SK-N-SH treated with all-trans-retinoic acid at 6 μM for 48 hours (cell line): Measurements from ENCODE around the gene ATP5F1B.

Experiments used
- ATAC-seq: fragments of 200-7000 bp; cut with Tn5 transposase; 3 replicates; pipeline ENCODE4 v1.9.1; 2020; ENCODE audit warnings: mild to moderate bottlenecking, moderate library complexity
- ARNTL ChIP-seq: fragments of 450-650 bp; formaldehyde crosslinking; IDR thresholded peaks from 2 replicates; pipeline ENCODE4 v1.5.0; 2020; ENCODE audit warnings: low read depth, mild to moderate bottlenecking, moderate library complexity, borderline replicate concordance
- CSDC2 ChIP-seq: fragments of 250-450 bp; sonication (Bioruptor Pico); IDR thresholded peaks from 2 replicates; pipeline ENCODE4 v1.5.0; 2020; ENCODE audit warnings: mild to moderate bottlenecking, moderate library complexity
- CSRNP3 ChIP-seq: fragments of 250-450 bp; sonication (Bioruptor Pico); IDR thresholded peaks from 2 replicates; pipeline ENCODE4 v1.5.1; 2021; ENCODE audit warnings: mild to moderate bottlenecking, moderate library complexity
- ESRRG ChIP-seq: fragments of 250-450 bp; sonication (Bioruptor Pico); IDR thresholded peaks from 2 replicates; pipeline ENCODE4 v1.6.1; 2021; ENCODE audit warnings: mild to moderate bottlenecking
- GLIS3 ChIP-seq: fragments of 250-450 bp; sonication (Bioruptor Pico); IDR thresholded peaks from 2 replicates; pipeline ENCODE4 v1.5.0; 2020; ENCODE audit warnings: mild to moderate bottlenecking, moderate library complexity
- ISL1 ChIP-seq: fragments of 250-450 bp; sonication (Bioruptor Pico); IDR thresholded peaks from 2 replicates; pipeline ENCODE4 v2.1.2; 2022; ENCODE audit warnings: mild to moderate bottlenecking, moderate library complexity
- OSR1 ChIP-seq: fragments of 250-450 bp; sonication (Bioruptor Pico); IDR thresholded peaks from 2 replicates; pipeline ENCODE4 v1.8.0; 2022; ENCODE audit warnings: moderate library complexity, mild to moderate bottlenecking, inconsistent platforms
- PATZ1 ChIP-seq: fragments of 250-450 bp; sonication (Bioruptor Pico); IDR thresholded peaks from 2 replicates; pipeline ENCODE4 v1.8.0; 2020; ENCODE audit warnings: mild to moderate bottlenecking, moderate library complexity, borderline replicate concordance
- POU6F1 ChIP-seq: fragments of 250-450 bp; sonication (Bioruptor Pico); IDR thresholded peaks from 2 replicates; pipeline ENCODE4 v1.8.0; 2021; ENCODE audit warnings: low read depth, mild to moderate bottlenecking, moderate library complexity, borderline replicate concordance
- PPARA ChIP-seq: fragments of 250-450 bp; sonication (Bioruptor Pico); IDR thresholded peaks from 2 replicates; pipeline ENCODE4 v1.5.0; 2020; ENCODE audit warnings: mild to moderate bottlenecking, borderline replicate concordance
- RARB ChIP-seq: fragments of 250-450 bp; sonication (Bioruptor Pico); IDR thresholded peaks from 2 replicates; pipeline ENCODE4 v1.8.0; 2021; ENCODE audit warnings: mild to moderate bottlenecking, moderate library complexity
- SNAI2 ChIP-seq: fragments of 250-450 bp; sonication (Bioruptor Pico); IDR thresholded peaks from 2 replicates; pipeline ENCODE4 v1.5.0; 2020; ENCODE audit warnings: mild to moderate bottlenecking, moderate library complexity
- TOX ChIP-seq: fragments of 250-450 bp; sonication (Bioruptor Pico); IDR thresholded peaks from 2 replicates; pipeline ENCODE4 v1.8.0; 2021; ENCODE audit warnings: mild to moderate bottlenecking, moderate library complexity, borderline replicate concordance
- TSHZ2 ChIP-seq: fragments of 250-450 bp; sonication (Bioruptor Pico); IDR thresholded peaks from 2 replicates; pipeline ENCODE4 v1.5.0; 2020; ENCODE audit warnings: mild to moderate bottlenecking, moderate library complexity
- ZFP3 ChIP-seq: fragments of 250-450 bp; sonication (Bioruptor Pico); IDR thresholded peaks from 2 replicates; pipeline ENCODE4 v1.5.0; 2020; ENCODE audit warnings: mild to moderate bottlenecking, moderate library complexity
- ZFP30 ChIP-seq: fragments of 450-650 bp; formaldehyde crosslinking; IDR thresholded peaks from 2 replicates; pipeline ENCODE4 v1.5.0; 2022; ENCODE audit warnings: mild to moderate bottlenecking, moderate library complexity
- ZNF565 ChIP-seq: fragments of 450-650 bp; formaldehyde crosslinking; conservative IDR thresholded peaks from 2 replicates; pipeline ENCODE4 v1.5.0; 2020; ENCODE audit warnings: low read depth, mild to moderate bottlenecking, moderate library complexity
- ZNF70 ChIP-seq: fragments of 450-650 bp; formaldehyde crosslinking; IDR thresholded peaks from 2 replicates; pipeline ENCODE4 v1.5.0; 2020; ENCODE audit warnings: mild to moderate bottlenecking, moderate library complexity
- ZNF8 ChIP-seq: fragments of 450-650 bp; formaldehyde crosslinking; IDR thresholded peaks from 2 replicates; pipeline ENCODE4 v1.5.0; 2020; ENCODE audit warnings: mild to moderate bottlenecking, moderate library complexity
- TF ChIP-seq, protein P1 (sequence below): fragments of 250-450 bp; sonication (Bioruptor Pico); IDR thresholded peaks from 2 replicates; pipeline ENCODE4 v1.5.1; 2020; ENCODE audit warnings: low read depth, mild to moderate bottlenecking, moderate library complexity

ATP5F1B gene

DNA sequence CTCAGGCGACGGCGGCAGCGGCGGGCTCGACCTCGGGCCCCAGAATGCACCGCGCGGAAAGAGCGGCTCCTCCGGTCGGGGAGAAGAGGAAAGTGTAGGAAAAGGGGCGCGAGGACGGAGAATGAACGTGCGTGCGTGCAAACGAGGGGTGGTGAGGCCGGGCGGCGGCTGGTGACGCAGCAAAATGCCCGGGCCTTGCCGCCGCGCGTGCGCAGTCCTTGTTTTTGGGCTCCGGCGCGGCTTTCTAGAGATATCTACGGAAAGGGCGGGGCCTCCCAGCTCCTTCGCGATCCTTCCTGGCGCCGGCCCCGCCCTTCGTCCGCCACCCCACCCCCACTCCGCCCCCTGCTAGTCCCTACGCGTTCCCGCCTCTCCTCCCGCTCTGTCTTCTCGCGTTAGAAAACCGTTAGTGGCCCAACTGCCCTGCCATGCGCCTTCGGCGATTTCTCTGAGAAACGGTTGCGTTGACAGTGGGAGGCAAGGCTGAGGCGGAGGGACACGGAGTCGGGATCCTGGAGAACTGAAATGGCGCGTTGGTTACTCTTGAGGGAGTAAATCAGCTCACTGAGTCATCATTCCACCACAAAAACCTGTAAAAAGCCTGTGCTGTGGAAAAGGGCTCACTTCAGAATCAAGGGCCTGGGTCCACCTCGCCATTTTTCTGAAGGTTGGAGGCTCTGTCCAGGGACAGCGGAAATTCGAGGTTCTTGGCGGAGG is 42.5 kb upstream of the ATP5F1B start, which contains the start of gene PTGES3:
Gene PTGES3, minus strand, starts transcription at position 156 of the 717 bp plus-strand sequence. CDS start 285 bp downstream, outside the sequence.
- ATAC-seq = peak; percentile 89
- no peak for TF ChIP-seq POU6F1 (CRISPR knock-in tag)
- TF ChIP-seq ESRRG = no peak
- no peak for TF ChIP-seq GLIS3 (CRISPR knock-in tag)
- no peak for TF ChIP-seq ZNF70
- TF ChIP-seq ZNF8 (CRISPR knock-in tag) = 0 out of 2 replicates have a peak, but pooled peaks have one; percentile 27
- TF ChIP-seq SNAI2 (CRISPR knock-in tag) = no peak
- TF ChIP-seq ARNTL (CRISPR knock-in tag) = no peak
- TF ChIP-seq OSR1 = no peak
- TF ChIP-seq PPARA (CRISPR knock-in tag) = no peak
- 0 out of 2 replicates have a peak, but pooled peaks have one; percentile 15 for TF ChIP-seq ZFP3 (CRISPR knock-in tag)
- no peak for TF ChIP-seq ZNF565 (CRISPR knock-in tag)
- TF ChIP-seq ISL1 (CRISPR knock-in tag) = no peak
- TF ChIP-seq TOX (CRISPR knock-in tag) = no peak
- TF ChIP-seq RARB (CRISPR knock-in tag) = no peak
- TF ChIP-seq ZFP30 (CRISPR knock-in tag) = no peak
- 0 out of 2 replicates have a peak, but pooled peaks have one; percentile 37 for TF ChIP-seq TSHZ2
- TF ChIP-seq CSRNP3 (CRISPR knock-in tag) = no peak
- peak; percentile 78 for TF ChIP-seq CSDC2 (CRISPR knock-in tag)
- TF ChIP-seq, protein P1, sequence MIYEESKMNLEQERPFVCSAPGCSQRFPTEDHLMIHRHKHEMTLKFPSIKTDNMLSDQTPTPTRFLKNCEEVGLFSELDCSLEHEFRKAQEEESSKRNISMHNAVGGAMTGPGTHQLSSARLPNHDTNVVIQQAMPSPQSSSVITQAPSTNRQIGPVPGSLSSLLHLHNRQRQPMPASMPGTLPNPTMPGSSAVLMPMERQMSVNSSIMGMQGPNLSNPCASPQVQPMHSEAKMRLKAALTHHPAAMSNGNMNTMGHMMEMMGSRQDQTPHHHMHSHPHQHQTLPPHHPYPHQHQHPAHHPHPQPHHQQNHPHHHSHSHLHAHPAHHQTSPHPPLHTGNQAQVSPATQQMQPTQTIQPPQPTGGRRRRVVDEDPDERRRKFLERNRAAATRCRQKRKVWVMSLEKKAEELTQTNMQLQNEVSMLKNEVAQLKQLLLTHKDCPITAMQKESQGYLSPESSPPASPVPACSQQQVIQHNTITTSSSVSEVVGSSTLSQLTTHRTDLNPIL (CRISPR knock-in tag) = no peak

- peak; percentile 36 for ATAC-seq
- TF ChIP-seq ZFP3 (CRISPR knock-in tag) (0 out of 2 replicates have a peak, but pooled peaks have one; percentile 23), SNAI2 (CRISPR knock-in tag) (no peak), PATZ1 (0 out of 2 replicates have a peak, but pooled peaks have one; percentile 17)
Observed at GRCh38 chr12:56687223-56688128, 41.7 kb upstream of the ATP5F1B start.
